Measurements from ENCODE around the gene ATG2A. TPM values are rescaled to one million over a fixed set of nuclear protein-coding genes. Genes with fewer than 3 reads are reported as not detected.
A peak's percentile ranks its signal among the peaks of the same experiment; 100 is the strongest.

The ATG2A gene
- total and polyA plus RNA-seq, 9 of the 15 experiments (the other 6 are each of a cell fraction or from before 2014, with no cell fraction given) = 0.25 to 45.9 (median 5.2) TPM

DNA sequence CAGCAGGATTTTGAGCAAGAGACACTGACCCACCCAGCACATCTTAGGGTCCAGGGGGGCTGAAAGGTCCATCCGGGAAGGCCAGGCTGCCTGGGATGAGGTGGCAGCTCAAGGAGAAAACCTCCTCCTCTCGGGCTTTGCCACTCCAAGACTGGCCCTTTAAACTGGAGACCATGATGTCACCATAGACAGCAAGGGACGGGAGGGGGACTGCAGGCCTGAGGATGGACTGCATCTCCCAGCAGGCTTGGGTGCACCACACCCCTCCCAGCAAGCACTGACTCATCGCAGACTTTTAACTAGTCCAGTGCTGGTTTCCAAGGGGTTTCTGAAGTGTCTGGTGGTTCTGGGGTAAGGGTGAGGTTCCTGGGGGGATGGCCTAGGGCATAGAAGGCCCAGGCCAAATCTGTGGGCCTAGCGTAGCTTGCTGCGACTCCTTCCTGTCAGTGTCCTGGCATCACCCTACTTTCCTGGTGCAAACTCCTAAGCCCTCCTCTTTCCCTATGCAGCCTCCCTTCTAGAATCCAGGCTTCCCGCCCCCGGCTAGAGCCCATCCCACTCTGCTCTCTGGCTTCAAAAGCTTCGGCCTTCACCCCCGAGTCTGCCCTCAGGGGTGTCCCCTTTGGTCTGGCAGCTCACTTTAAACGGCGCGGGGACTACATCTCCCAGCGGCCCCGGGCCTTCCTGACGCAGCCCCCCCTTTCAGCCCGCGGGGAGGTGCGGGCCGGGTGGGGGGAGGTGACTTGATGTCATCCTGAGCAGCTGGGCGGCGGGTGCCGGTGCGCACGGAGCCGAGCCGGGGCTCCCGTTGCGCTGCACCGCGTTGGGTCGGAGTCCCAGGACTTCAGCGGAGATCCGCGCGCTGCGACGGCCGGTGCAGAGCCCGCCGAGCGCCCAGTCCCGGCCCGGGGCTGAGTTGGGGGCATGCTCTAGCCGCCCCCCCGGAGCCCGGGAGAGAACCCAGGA is 7.2 kb upstream of the ATG2A start, which contains the start of gene PPP2R5B (continued):
- TF ChIP-seq, protein P1, sequence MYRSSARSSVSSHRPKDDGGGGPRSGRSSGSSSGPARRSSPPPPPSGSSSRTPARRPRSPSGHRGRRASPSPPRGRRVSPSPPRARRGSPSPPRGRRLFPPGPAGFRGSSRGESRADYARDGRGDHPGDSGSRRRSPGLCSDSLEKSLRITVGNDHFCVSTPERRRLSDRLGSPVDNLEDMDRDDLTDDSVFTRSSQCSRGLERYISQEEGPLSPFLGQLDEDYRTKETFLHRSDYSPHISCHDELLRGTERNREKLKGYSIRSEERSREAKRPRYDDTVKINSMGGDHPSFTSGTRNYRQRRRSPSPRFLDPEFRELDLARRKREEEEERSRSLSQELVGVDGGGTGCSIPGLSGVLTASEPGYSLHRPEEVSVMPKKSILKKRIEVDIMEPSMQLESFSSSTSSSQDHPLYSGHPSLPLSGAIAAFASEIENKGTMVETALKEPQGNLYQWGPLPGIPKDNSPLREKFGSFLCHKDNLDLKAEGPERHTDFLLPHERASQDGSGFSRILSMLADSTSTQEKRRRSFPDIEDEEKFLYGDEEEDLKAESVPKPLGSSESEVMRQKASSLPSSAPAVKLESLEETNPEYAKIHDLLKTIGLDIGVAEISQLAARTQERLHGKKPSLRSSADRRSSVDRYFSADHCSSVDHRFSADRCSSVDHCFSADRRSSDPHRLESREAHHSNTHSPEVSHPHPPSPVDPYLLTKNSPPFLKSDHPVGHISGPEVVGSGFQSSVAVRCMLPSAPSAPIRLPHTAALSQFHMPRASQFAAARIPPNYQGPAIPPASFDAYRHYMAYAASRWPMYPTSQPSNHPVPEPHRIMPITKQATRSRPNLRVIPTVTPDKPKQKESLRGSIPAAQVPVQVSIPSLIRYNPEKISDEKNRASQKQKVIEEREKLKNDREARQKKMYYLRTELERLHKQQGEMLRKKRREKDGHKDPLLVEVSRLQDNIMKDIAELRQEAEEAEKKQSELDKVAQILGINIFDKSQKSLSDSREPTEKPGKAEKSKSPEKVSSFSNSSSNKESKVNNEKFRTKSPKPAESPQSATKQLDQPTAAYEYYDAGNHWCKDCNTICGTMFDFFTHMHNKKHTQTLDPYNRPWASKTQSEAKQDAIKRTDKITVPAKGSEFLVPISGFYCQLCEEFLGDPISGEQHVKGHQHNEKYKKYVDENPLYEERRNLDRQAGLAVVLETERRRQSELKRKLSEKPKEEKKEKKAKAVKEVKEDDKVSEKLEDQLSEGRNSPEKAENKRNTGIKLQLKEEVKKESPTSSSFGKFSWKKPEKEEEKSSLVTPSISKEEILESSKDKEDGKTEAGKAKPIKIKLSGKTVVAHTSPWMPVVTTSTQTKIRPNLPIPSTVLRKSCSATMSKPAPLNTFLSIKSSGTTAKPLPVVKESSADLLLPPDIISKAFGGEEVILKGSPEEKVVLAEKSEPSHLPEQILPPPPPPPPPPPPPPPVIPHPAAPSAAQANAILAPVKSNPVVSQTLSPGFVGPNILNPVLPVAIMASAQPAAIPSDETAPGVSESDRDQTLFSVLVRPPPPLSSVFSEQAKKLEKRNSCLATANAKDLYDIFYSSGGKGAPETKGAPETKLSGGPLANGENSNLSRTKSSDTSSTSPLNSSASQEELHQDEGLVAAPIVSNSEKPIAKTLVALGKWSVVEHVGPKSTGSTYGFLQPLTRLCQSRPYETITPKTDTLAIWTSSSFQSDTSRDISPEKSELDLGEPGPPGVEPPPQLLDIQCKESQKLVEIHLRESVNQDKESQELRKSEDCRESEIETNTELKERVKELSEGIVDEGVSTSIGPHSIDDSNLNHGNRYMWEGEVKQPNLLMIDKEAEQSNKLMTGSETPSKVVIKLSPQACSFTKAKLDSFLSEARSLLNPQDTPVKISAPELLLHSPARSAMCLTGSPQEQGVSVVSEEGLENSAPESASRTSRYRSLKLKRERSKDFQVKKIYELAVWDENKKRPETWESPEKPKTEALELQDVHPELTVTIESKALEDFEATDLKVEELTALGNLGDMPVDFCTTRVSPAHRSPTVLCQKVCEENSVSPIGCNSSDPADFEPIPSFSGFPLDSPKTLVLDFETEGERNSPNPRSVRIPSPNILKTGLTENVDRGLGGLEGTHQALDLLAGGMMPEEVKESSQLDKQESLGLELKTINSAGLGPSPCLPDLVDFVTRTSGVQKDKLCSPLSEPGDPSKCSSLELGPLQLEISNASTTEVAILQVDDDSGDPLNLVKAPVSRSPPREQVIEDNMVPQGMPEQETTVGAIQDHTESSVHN (IDR thresholded peaks at IDR 0.05; ENCODE audit: borderline replicate concordance in 1 of 2, low read depth in 1 of 2) = 0 out of 4 replicates have a peak, but pooled peaks of 1 of the 2 experiments have one; percentile 50
- no peak for TF ChIP-seq CSDE1 (IDR thresholded peaks at IDR 0.05)
- TF ChIP-seq, protein P2, sequence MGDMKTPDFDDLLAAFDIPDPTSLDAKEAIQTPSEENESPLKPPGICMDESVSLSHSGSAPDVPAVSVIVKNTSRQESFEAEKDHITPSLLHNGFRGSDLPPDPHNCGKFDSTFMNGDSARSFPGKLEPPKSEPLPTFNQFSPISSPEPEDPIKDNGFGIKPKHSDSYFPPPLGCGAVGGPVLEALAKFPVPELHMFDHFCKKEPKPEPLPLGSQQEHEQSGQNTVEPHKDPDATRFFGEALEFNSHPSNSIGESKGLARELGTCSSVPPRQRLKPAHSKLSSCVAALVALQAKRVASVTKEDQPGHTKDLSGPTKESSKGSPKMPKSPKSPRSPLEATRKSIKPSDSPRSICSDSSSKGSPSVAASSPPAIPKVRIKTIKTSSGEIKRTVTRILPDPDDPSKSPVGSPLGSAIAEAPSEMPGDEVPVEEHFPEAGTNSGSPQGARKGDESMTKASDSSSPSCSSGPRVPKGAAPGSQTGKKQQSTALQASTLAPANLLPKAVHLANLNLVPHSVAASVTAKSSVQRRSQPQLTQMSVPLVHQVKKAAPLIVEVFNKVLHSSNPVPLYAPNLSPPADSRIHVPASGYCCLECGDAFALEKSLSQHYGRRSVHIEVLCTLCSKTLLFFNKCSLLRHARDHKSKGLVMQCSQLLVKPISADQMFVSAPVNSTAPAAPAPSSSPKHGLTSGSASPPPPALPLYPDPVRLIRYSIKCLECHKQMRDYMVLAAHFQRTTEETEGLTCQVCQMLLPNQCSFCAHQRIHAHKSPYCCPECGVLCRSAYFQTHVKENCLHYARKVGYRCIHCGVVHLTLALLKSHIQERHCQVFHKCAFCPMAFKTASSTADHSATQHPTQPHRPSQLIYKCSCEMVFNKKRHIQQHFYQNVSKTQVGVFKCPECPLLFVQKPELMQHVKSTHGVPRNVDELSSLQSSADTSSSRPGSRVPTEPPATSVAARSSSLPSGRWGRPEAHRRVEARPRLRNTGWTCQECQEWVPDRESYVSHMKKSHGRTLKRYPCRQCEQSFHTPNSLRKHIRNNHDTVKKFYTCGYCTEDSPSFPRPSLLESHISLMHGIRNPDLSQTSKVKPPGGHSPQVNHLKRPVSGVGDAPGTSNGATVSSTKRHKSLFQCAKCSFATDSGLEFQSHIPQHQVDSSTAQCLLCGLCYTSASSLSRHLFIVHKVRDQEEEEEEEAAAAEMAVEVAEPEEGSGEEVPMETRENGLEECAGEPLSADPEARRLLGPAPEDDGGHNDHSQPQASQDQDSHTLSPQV (IDR thresholded peaks at IDR 0.05) = no peak
- TF ChIP-seq HLTF (IDR thresholded peaks at IDR 0.05) = peak; percentile 71; the same call in 1 of the 2 replicates
- TF ChIP-seq, protein P3, sequence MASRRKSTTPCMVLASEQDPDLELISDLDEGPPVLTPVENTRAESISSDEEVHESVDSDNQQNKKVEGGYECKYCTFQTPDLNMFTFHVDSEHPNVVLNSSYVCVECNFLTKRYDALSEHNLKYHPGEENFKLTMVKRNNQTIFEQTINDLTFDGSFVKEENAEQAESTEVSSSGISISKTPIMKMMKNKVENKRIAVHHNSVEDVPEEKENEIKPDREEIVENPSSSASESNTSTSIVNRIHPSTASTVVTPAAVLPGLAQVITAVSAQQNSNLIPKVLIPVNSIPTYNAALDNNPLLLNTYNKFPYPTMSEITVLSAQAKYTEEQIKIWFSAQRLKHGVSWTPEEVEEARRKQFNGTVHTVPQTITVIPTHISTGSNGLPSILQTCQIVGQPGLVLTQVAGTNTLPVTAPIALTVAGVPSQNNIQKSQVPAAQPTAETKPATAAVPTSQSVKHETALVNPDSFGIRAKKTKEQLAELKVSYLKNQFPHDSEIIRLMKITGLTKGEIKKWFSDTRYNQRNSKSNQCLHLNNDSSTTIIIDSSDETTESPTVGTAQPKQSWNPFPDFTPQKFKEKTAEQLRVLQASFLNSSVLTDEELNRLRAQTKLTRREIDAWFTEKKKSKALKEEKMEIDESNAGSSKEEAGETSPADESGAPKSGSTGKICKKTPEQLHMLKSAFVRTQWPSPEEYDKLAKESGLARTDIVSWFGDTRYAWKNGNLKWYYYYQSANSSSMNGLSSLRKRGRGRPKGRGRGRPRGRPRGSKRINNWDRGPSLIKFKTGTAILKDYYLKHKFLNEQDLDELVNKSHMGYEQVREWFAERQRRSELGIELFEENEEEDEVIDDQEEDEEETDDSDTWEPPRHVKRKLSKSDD (conservative IDR thresholded peaks at IDR 0.05; ENCODE audit: low read length) = no peak
- TF ChIP-seq POU5F1 (IDR thresholded peaks at IDR 0.05; ENCODE audit: borderline replicate concordance, low read depth, low read length, partially characterized antibody) = peak; percentile 48

Measured in K562 (cell line).